Hepatocyte (in vitro differentiated cells): ENCODE results near the gene ATP5MG.

ENCODE experiments used
- CTCF ChIP-seq: fragments of 200-600 bp; sonication (generic); IDR thresholded peaks from 2 replicates; pipeline ENCODE4 v1.5.1; 2016; ENCODE audit warnings: antibody characterized with exemption, mild to moderate bottlenecking; ENCODE audit not compliant: poor library complexity
- EZH2phosphoT487 ChIP-seq: fragments of 200-600 bp; sonication (generic); IDR thresholded peaks from one replicate; pipeline ENCODE4 v1.6.1; 2018; ENCODE audit warnings: antibody characterized with exemption, mild to moderate bottlenecking, low read depth, moderate library complexity; ENCODE audit not compliant: unreplicated experiment, severe bottlenecking

- TF ChIP-seq EZH2phosphoT487 (no peak), CTCF (no peak)
Observed at GRCh38 chr11:118427707-118428106, 26.3 kb downstream of the ATP5MG start.
